Stimulated activated memory B cell treated with anti-CD40 and anti-IgM and Interleukin-4, amounts not matched to agents 10 μg/mL and 1 μg/mL and 100 μg/mL, for 72 hours (primary cell): ENCODE data around the gene OPCML.

Experiments used
- ATAC-seq: fragments of 150-1000 bp; cut with Tn5 transposase; 2 replicates; pipeline ENCODE4 v1.10.0; 2021
- H3K27ac Mint-ChIP-seq: one replicate; pipeline ENCODE4 v1.8.0; 2022; ENCODE audit warnings: mild to moderate bottlenecking, mixed read lengths
- H3K27me3 Mint-ChIP-seq: one replicate; pipeline ENCODE4 v1.8.0; 2022; ENCODE audit warnings: mixed read lengths
- H3K36me3 Mint-ChIP-seq: one replicate; pipeline ENCODE4 v1.8.0; 2022; ENCODE audit warnings: mixed read lengths
- H3K4me1 Mint-ChIP-seq: one replicate; pipeline ENCODE4 v1.8.0; 2022; ENCODE audit warnings: mixed read lengths
- H3K4me3 Mint-ChIP-seq: one replicate; pipeline ENCODE4 v1.8.0; 2022; ENCODE audit warnings: mild to moderate bottlenecking, moderate library complexity, mixed read lengths
- H3K9me3 Mint-ChIP-seq: one replicate; pipeline ENCODE4 v1.8.0; 2022; ENCODE audit warnings: mixed read lengths

OPCML gene

DNA sequence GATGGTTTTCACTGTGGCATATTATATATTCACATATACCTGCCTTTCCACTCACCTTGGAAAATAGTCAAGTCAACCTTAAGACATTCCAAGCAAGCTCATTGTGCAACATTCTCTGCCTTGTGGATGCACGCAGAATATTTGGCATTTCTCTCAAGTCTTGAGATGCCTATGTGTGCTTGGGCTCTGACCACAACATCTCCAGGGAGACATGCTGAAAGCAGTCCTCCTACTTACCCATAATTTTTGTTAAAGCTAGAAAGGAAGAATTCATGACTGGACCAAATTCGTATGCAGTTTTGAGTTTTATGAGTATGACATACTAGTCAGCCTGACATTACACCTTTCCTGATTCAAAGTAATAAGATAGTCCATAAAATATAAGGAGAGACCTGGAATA is 684.0 kb downstream of the OPCML start:
- Mint-ChIP-seq H3K4me1 (no peaks in the 10 kb centered on the region), H3K27ac (no peak overlapping the region), H3K27me3 (no peaks in the 10 kb centered on the region), H3K9me3 (peaks cover 3% of the 10 kb centered on the region), H3K4me3 (no peak overlapping the region), H3K36me3 (no peaks in the 10 kb centered on the region)
- no peak for ATAC-seq

DNA sequence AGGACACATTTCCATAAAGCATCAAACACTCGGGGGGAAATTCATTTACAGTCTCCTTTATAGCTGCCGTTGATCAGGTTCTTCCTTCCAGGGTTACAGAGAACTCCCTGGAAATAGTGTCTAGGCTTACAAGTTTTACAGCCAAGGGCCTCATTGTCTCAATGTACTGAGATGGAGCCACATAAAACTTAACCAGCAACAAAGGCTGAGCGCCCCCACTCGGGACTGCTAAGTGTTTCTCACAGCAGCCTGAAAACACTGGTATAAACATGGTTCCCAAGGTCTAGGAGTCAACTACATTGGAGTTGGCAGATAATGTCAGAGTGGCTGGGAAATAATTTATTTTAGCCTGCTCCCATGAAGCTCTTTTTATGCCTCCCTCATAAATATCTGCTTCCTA is 686.2 kb downstream of the OPCML start:
- Mint-ChIP-seq H3K4me3 (no peak overlapping the region), H3K27me3 (no peaks in the 10 kb centered on the region), H3K9me3 (peaks cover 3% of the 10 kb centered on the region), H3K27ac (no peak overlapping the region), H3K4me1 (no peaks in the 10 kb centered on the region), H3K36me3 (no peaks in the 10 kb centered on the region)
- no peak for ATAC-seq

DNA sequence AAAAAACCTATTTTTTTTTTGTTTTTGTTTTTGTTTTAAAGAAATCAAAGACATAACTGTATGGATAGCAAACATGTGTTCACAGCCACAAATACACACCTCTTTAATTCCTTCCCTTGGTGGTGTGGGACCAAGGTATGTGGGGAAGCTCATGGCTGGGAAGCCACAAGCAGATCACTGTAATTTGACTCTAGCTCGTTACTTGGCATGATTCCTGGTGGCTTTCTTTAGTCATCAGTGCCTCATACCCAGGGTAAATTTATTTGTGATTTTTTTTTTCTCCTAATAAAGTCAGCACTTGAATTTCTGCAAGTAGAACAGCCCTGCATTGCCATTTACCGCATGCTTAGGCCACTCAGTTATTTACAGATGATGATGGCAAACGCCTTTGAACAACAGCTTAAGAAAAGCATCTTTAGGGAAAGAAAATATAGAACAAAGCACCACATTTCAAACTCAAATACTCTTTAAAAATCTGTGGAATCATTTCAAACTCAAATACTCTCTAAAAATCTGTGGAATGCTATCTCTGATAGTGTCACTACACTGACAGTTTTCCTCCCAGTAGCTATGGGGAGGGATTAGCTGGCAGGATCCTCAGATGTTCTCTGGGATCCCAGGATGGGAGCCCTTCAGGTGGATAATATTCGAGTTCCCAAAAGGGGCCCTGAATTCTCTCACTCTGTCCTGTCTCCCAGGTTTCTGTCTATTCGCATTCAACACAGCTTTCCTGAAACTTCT is 687.2 kb downstream of the OPCML start:
- Mint-ChIP-seq H3K4me3 (no peak overlapping the region), H3K9me3 (peaks cover 6% of the 10 kb centered on the region), H3K4me1 (no peaks in the 10 kb centered on the region), H3K27ac (no peak overlapping the region), H3K27me3 (no peaks in the 10 kb centered on the region), H3K36me3 (no peaks in the 10 kb centered on the region)
- ATAC-seq = no peak

DNA sequence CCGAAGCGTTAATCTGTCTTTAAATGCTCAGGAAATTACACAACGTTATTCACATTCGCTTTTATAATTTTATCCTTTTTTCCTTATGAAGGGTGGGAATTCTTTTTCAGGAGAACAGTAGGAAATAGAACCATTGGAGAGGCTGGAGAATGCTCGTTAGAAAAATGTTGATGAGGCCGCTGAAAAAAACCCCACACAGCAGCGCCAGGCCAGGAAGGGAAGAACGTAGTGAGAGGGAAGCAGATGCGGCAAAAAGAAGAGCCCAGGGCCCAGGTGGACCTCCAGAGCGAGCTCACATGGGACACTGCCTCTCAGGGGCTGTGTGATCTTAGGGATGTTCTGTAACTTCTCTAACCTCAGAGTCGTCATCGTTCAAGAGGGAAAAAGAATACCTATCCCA is 691.6 kb downstream of the OPCML start:
- no peaks in the 10 kb centered on the region for H3K4me1 Mint-ChIP-seq
- H3K27me3 Mint-ChIP-seq = no peaks in the 10 kb centered on the region
- peaks cover 12% of the 10 kb centered on the region for H3K9me3 Mint-ChIP-seq
- no peak for ATAC-seq
- H3K27ac Mint-ChIP-seq = no peak overlapping the region
- no peak overlapping the region for H3K4me3 Mint-ChIP-seq
- H3K36me3 Mint-ChIP-seq = no peaks in the 10 kb centered on the region

DNA sequence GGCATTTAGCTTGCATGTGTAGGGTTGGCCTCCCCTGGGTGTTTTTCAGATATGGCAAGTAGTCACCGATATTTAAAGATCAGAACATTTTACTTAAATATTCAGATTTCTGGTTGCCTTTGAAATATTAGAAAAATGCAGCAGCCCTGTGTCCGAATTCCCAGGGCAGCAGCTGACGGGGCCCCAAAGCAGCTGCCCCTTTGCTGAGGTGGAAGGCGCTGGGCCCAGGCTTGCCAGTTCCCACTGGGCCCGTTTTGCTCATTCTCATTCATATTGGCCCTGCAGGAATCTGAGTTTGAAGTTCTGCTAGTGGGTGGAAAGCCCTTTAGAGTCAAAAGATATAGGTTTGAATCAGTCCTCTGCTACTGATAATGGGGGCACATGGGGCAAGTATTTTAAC is 692.1 kb downstream of the OPCML start:
- Mint-ChIP-seq H3K4me3 (no peak overlapping the region), H3K27ac (no peak overlapping the region), H3K27me3 (no peaks in the 10 kb centered on the region), H3K36me3 (no peaks in the 10 kb centered on the region), H3K9me3 (peaks cover 13% of the 10 kb centered on the region), H3K4me1 (no peaks in the 10 kb centered on the region)
- no peak for ATAC-seq

DNA sequence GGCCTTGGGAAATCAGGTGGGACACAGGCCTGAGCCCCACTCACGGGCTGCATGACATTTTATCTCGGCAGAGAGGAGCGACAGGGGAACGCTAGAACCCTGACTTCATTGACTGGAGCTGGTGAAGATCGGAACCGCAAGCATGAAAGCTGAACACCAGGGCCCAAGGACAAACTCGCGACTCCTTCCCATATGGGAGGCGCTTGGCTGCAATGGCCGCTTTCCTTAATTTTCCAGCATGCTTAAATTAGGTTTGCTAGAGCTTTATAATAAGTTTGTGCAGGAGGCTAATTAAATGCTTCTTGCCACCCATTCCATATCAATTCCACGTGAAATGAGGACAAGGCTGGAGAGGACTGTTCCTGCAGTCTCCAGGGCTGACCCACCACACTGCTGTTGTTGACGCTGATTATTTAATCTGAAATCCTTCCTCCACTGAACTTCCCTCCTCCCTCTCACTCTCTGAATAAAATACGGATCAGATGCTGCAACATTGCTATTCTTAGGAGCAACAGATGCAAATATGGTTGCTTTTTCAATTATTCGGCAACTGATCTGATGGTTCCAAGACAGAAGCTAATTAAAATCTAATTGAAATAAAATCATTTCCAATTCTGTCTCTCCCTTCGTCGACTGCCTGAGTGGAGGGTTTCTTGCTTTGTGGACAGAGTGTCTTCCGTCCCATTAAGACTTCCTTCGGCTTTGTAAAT is 692.9 kb downstream of the OPCML start:
- H3K27ac Mint-ChIP-seq = no peak overlapping the region
- no peaks in the 10 kb centered on the region for H3K36me3 Mint-ChIP-seq
- H3K4me1 Mint-ChIP-seq = no peaks in the 10 kb centered on the region
- peaks cover 13% of the 10 kb centered on the region for H3K9me3 Mint-ChIP-seq
- H3K27me3 Mint-ChIP-seq = no peaks in the 10 kb centered on the region
- no peak overlapping the region for H3K4me3 Mint-ChIP-seq
- no peak for ATAC-seq

DNA sequence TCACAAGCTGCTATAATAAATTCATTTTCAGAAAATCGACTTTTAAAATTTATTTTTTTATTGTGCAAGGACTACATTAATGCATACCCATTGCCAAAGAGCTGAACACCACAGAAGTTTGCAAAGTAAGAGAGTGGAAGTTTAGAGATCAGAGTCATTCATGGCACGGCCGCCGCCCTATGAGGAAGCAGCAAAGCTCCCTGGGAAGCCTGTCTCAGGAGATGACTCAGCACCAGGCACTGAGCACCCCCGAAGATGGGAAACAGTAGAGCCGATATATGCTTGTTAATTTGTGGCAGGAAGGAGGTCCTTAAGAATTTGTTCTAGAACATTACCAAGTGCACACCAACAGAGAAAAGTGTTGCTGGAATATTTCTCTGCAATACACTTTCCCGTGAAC is 693.7 kb downstream of the OPCML start:
- Mint-ChIP-seq H3K27me3 (no peaks in the 10 kb centered on the region), H3K27ac (no peak overlapping the region), H3K9me3 (peaks cover 9% of the 10 kb centered on the region), H3K36me3 (no peaks in the 10 kb centered on the region), H3K4me3 (no peak overlapping the region), H3K4me1 (no peaks in the 10 kb centered on the region)
- ATAC-seq = no peak

DNA sequence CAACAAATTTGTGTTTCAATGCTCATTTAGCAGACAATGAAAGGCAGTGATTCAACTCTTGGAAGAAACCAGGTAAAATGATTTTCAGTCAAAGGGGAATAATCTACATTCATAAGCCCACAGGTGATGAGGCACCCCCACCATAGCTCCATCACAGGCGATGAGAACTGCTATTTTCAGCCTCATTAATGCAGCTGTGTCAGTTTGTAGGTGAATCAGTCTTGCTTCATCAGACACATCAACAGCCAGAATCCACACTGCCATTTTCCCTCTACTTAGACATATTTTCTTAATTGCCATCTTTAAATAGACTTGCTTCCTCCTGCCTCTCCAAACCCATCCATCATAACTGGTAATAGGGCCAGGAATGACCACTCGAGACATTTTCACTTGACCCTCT is 701.0 kb downstream of the OPCML start:
- no peak overlapping the region for H3K27ac Mint-ChIP-seq
- no peaks in the 10 kb centered on the region for H3K36me3 Mint-ChIP-seq
- no peaks in the 10 kb centered on the region for H3K27me3 Mint-ChIP-seq
- no peak overlapping the region for H3K4me3 Mint-ChIP-seq
- H3K9me3 Mint-ChIP-seq = peaks cover 6% of the 10 kb centered on the region
- no peak for ATAC-seq
- H3K4me1 Mint-ChIP-seq = no peaks in the 10 kb centered on the region

DNA sequence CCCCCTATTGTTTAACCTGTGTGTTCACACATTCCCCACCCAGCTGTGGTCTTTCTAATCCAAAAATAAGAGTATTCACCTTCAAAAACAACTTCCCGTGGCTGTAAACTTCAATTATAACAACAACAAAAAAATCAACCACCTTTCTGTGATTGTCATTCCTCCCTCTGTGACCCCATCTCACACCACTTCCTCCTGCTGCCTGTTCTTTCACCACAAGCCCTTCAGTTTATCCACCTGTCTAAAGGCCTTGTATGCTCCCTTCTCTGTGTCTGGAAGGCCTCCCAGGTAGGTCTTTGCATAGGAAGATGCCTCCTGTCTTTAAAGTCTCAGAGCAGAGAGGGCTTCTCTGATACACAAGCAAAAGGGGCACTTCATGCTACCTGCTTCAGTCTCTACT is 707.7 kb downstream of the OPCML start:
- peaks cover 3% of the 10 kb centered on the region for H3K9me3 Mint-ChIP-seq
- no peak overlapping the region for H3K4me3 Mint-ChIP-seq
- H3K4me1 Mint-ChIP-seq = no peaks in the 10 kb centered on the region
- H3K27ac Mint-ChIP-seq = no peak overlapping the region
- no peaks in the 10 kb centered on the region for H3K27me3 Mint-ChIP-seq
- ATAC-seq = no peak
- no peaks in the 10 kb centered on the region for H3K36me3 Mint-ChIP-seq

DNA sequence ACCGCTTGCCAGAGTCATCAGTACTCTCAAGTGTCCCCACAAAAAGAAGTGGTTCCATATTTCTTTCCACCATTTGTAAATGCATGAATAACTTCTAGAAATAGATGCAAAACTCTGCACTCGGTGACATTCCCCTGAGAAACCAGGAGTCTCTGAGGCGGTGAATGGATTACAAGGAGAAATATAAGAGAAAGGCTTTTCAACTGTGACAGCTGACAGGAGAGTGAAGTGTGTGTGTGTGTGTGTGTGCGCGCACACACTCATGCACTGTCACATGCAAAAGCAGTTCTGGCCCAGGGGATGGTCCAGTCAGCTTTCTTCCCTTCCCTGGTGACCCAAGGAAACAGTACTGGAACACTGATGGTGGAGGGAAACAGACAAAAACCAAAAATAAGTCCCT is 710.0 kb downstream of the OPCML start:
- Mint-ChIP-seq H3K27me3 (no peaks in the 10 kb centered on the region), H3K36me3 (no peaks in the 10 kb centered on the region), H3K4me3 (no peak overlapping the region), H3K9me3 (no peaks in the 10 kb centered on the region), H3K4me1 (no peaks in the 10 kb centered on the region), H3K27ac (no peak overlapping the region)
- ATAC-seq = no peak

DNA sequence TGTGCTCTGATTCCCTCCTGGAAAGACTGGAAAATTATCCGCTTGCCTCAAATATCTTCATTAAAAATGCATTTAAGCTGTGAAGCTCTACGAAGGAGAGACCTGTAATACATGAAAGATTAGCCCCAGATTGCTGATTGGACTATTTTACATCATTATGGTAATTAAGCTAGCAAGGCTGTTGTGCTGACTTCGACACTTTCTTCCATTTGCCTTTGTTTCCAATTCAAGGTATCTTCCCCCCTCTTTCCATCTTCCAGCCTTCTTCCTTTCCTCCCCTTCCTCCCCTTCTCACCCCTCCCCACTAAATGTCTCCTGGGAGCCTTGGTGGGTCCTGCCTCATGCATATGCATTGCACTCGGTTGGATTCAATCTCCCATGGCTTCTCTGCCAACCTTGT is 710.8 kb downstream of the OPCML start:
- no peaks in the 10 kb centered on the region for H3K36me3 Mint-ChIP-seq
- no peak for ATAC-seq
- H3K4me3 Mint-ChIP-seq = no peak overlapping the region
- no peak overlapping the region for H3K27ac Mint-ChIP-seq
- no peaks in the 10 kb centered on the region for H3K4me1 Mint-ChIP-seq
- H3K27me3 Mint-ChIP-seq = no peaks in the 10 kb centered on the region
- no peaks in the 10 kb centered on the region for H3K9me3 Mint-ChIP-seq

DNA sequence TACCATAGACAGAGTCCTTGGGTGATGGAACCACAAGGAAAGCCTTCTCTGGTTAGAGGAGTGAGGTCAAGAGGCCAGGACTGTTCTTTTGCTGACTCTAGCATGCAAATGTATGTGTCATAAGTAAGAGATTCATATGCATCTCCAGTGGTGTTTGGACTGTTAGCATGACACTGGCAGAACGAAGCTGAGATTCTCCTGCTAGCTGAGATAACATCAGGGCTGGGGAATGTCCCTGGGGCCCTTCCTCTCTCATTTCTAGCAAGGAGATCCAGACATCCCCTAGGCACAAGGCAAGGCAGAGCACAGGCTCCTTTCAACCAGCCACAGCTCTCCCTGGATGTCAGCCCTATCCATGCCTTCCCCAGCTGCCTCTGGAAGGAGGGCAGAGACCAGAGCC is 711.3 kb downstream of the OPCML start:
- H3K27me3 Mint-ChIP-seq = no peaks in the 10 kb centered on the region
- H3K9me3 Mint-ChIP-seq = no peaks in the 10 kb centered on the region
- ATAC-seq = no peak
- H3K36me3 Mint-ChIP-seq = no peaks in the 10 kb centered on the region
- H3K4me1 Mint-ChIP-seq = no peaks in the 10 kb centered on the region
- H3K27ac Mint-ChIP-seq = no peak overlapping the region
- no peak overlapping the region for H3K4me3 Mint-ChIP-seq

DNA sequence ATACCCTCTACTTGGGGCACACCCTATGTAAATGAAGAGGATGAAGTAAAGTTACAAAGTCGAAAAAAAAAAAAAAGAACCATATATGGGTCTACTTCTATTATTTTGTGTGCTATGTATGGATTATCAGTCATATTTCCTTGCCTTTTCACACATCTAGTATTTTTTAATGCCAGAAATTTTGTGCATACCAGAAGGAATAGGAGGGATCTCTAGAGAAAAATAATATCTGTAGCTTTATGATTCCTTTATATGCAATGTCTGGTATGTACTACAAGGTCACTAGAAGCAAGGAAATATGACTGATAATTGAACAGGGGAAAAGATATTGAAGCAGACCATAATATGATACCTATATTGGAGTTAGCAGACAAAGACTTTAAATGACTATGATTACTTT is 713.4 kb downstream of the OPCML start:
- ATAC-seq = no peak
- H3K4me1 Mint-ChIP-seq = no peaks in the 10 kb centered on the region
- no peaks in the 10 kb centered on the region for H3K36me3 Mint-ChIP-seq
- no peaks in the 10 kb centered on the region for H3K27me3 Mint-ChIP-seq
- H3K27ac Mint-ChIP-seq = no peak overlapping the region
- no peak overlapping the region for H3K4me3 Mint-ChIP-seq
- H3K9me3 Mint-ChIP-seq = peaks cover 5% of the 10 kb centered on the region

DNA sequence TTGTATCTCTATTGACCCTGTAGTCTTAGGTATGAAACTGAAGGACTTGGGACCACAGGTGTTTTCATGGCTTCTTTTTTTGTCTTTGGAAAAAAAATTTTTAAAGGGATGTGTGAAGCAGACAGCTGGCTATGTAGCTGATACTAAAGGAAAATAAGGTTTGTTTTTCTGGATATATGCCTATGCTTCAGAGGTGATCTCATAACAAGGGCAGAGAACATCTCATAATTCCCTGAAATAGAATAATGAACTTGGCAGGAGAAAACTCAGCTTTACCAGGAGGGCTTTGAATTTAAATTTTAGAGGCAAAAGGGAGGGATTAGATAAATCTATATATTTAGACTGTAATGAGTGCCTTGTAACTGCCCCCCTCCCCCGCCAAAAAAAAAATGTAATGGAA is 714.9 kb downstream of the OPCML start:
- Mint-ChIP-seq H3K27ac (no peak overlapping the region), H3K27me3 (no peaks in the 10 kb centered on the region), H3K4me3 (no peak overlapping the region), H3K4me1 (no peaks in the 10 kb centered on the region), H3K36me3 (no peaks in the 10 kb centered on the region), H3K9me3 (peaks cover 5% of the 10 kb centered on the region)
- ATAC-seq = no peak

DNA sequence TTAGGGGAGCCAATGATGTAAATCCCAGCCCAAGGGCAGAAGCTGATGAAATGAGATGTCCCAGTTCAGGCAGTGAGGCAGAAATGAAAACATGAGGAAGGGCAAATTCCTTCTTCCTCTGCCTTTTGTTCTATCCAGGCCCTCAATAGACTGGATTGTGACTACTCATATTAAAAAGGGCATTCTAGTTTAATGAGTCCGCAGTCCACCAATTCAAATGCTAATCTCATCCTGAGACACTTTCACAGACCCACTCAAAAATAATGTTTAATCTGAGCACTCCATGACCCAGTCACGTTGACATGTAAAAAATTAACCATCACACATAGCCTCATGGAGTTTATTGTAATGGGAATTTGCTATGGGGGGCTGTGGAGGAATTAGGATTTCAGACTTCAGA is 717.9 kb downstream of the OPCML start:
- no peaks in the 10 kb centered on the region for H3K4me1 Mint-ChIP-seq
- H3K27ac Mint-ChIP-seq = no peak overlapping the region
- H3K4me3 Mint-ChIP-seq = no peak overlapping the region
- peaks cover 5% of the 10 kb centered on the region for H3K9me3 Mint-ChIP-seq
- no peaks in the 10 kb centered on the region for H3K36me3 Mint-ChIP-seq
- H3K27me3 Mint-ChIP-seq = no peaks in the 10 kb centered on the region
- ATAC-seq = no peak

DNA sequence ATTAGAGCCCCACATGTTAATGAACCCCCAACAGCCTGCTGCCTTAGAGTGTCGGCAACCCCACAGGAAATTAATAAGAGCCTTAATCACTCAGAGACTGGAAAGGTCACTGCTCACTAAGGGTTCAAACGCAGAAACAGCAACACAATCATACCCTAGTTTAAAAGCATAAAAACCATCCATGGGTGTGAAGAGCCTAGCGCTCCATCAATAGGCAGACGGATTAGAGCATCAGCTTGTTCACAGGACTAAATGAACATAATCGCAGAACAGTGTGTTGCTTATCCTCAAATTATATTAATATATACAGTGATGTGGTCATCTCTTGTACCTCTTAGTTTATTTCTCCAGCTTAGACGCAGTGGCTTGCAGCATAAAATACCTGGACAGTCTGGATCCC is 720.7 kb downstream of the OPCML start:
- no peak for ATAC-seq
- Mint-ChIP-seq H3K4me1 (no peaks in the 10 kb centered on the region), H3K36me3 (no peaks in the 10 kb centered on the region), H3K9me3 (peaks cover 10% of the 10 kb centered on the region), H3K4me3 (no peak overlapping the region), H3K27me3 (no peaks in the 10 kb centered on the region), H3K27ac (no peak overlapping the region)
